ENCODE measurements around the gene ZBED6. TPM values are rescaled to one million over a fixed set of nuclear protein-coding genes. Genes with fewer than 3 reads are reported as not detected.
"Not testable (repeated sequence)": the region's sequence is repeated elsewhere in the genome, so short reads cannot be mapped to it uniquely, and the experiment has no call there.

ZBED6 gene
- 10 to 100 TPM; 24.9 to 29.3 TPM for total RNA-seq

- peak within 1 kb of the TSS; percentile 84 to 96 for H3K27ac Mint-ChIP-seq
- H3K36me3 Mint-ChIP-seq, result peaks cover 19% of the 10 kb centered on the region
- H3K9me3 Mint-ChIP-seq, result no peaks in the 10 kb centered on the region
- no peaks in the 10 kb centered on the region for H3K27me3 Mint-ChIP-seq
- peak within 1 kb of the TSS; percentile 93 for H3K4me3 Mint-ChIP-seq
- H3K4me1 Mint-ChIP-seq (ENCODE audit: low read depth in 2 of 2), result peaks cover 36 to 41% of the 10 kb centered on the region in 2 donors
- ATAC-seq (peak; percentile 100), DNase-seq (ENCODE audit: low spot score) (peak; percentile 100)
These were observed at the start of gene ZBED6, which contains the start of gene ZC3H11A for GRCh38 chr1:203795441-203796235. Gene ZBED6, plus strand, starts transcription at chr1:203795623. Its CDS starts 1,900 bp downstream, at chr1:203797523. Gene ZC3H11A, plus strand, starts transcription at chr1:203795623. Its CDS starts 21,448 bp downstream, at chr1:203817071.

GRCh38 chr1:203746281-203746680 lies 49.1 kb upstream of the ZBED6 start:
- Mint-ChIP-seq H3K36me3 (peaks cover 16% of the 10 kb centered on the region), H3K9me3 (no peaks in the 10 kb centered on the region), H3K27ac (peak overlapping the region in 1 of 2 donors; percentile 61), H3K4me1 (ENCODE audit: low read depth in 2 of 2) (peaks cover 18 to 27% of the 10 kb centered on the region in 2 donors), H3K4me3 (no peak overlapping the region), H3K27me3 (no peaks in the 10 kb centered on the region)
- no peak for ATAC-seq
- no peak for DNase-seq (ENCODE audit: low spot score)

GRCh38 chr1:203751051-203751450 lies 44.4 kb upstream of the ZBED6 start:
- Mint-ChIP-seq H3K9me3 (no peaks in the 10 kb centered on the region), H3K27ac (no peak overlapping the region), H3K36me3 (no peaks in the 10 kb centered on the region), H3K4me3 (no peak overlapping the region), H3K27me3 (no peaks in the 10 kb centered on the region), H3K4me1 (ENCODE audit: low read depth in 2 of 2) (peaks cover 9 to 18% of the 10 kb centered on the region in 2 donors)
- ATAC-seq, result no peak
- no peak for DNase-seq (ENCODE audit: low spot score)

GRCh38 chr1:203751618-203752361 lies 43.6 kb upstream of the ZBED6 start:
- not testable (repeated sequence) for H3K27ac Mint-ChIP-seq; H3K9me3 Mint-ChIP-seq; DNase-seq (ENCODE audit: low spot score); H3K36me3 Mint-ChIP-seq; H3K4me3 Mint-ChIP-seq; H3K27me3 Mint-ChIP-seq; ATAC-seq
- peaks cover 13 to 25% of the 10 kb centered on the region in 2 donors for H3K4me1 Mint-ChIP-seq (ENCODE audit: low read depth in 2 of 2)

- no peaks in the 10 kb centered on the region for H3K36me3 Mint-ChIP-seq
- DNase-seq (ENCODE audit: low spot score) (no peak), ATAC-seq (peak; percentile 61 to 68)
These were observed 41.0 kb upstream of the ZBED6 start for GRCh38 chr1:203754455-203754864.

GRCh38 chr1:203756036-203756435 lies 39.4 kb upstream of the ZBED6 start:
- Mint-ChIP-seq H3K36me3 (no peaks in the 10 kb centered on the region), H3K4me1 (ENCODE audit: low read depth in 2 of 2) (peaks cover 14 to 26% of the 10 kb centered on the region in 2 donors), H3K4me3 (peak overlapping the region; percentile 28), H3K9me3 (no peaks in the 10 kb centered on the region), H3K27me3 (no peaks in the 10 kb centered on the region), H3K27ac (peak overlapping the region; percentile 2 to 64)
- ATAC-seq, result peak in 1 of 2 donors; percentile 39
- no peak for DNase-seq (ENCODE audit: low spot score)

More at GRCh38 chr1:203754455-203754864, 41.0 kb upstream of the ZBED6 start:
- peak overlapping the region; percentile 52 for H3K4me3 Mint-ChIP-seq
- H3K9me3 Mint-ChIP-seq, result no peaks in the 10 kb centered on the region
- H3K27me3 Mint-ChIP-seq, result no peaks in the 10 kb centered on the region
- H3K27ac Mint-ChIP-seq, result peak overlapping the region; percentile 62 to 86
- H3K4me1 Mint-ChIP-seq (ENCODE audit: low read depth in 2 of 2), result peaks cover 14 to 26% of the 10 kb centered on the region in 2 donors

GRCh38 chr1:203758749-203759148 lies 36.7 kb upstream of the ZBED6 start:
- not testable (repeated sequence) for H3K4me3 Mint-ChIP-seq; H3K9me3 Mint-ChIP-seq; H3K27me3 Mint-ChIP-seq; ATAC-seq; H3K36me3 Mint-ChIP-seq; DNase-seq (ENCODE audit: low spot score); H3K27ac Mint-ChIP-seq
- peaks cover 18 to 29% of the 10 kb centered on the region in 2 donors for H3K4me1 Mint-ChIP-seq (ENCODE audit: low read depth in 2 of 2)

GRCh38 chr1:203760506-203760905 lies 34.9 kb upstream of the ZBED6 start:
- no peaks in the 10 kb centered on the region for H3K36me3 Mint-ChIP-seq
- ATAC-seq (no peak), DNase-seq (ENCODE audit: low spot score) (no peak)
- H3K27me3 Mint-ChIP-seq, result no peaks in the 10 kb centered on the region
- H3K4me3 Mint-ChIP-seq, result no peak overlapping the region
- peak overlapping the region in 1 of 2 donors; percentile 47 for H3K27ac Mint-ChIP-seq
- H3K9me3 Mint-ChIP-seq, result no peaks in the 10 kb centered on the region
- H3K4me1 Mint-ChIP-seq (ENCODE audit: low read depth in 2 of 2), result peaks cover 27 to 36% of the 10 kb centered on the region in 2 donors

GRCh38 chr1:203761958-203762357 lies 33.5 kb upstream of the ZBED6 start:
- not testable (repeated sequence) for H3K27ac Mint-ChIP-seq; DNase-seq (ENCODE audit: low spot score)

GRCh38 chr1:203763505-203763904 lies 31.9 kb upstream of the ZBED6 start:
- peaks cover 30 to 33% of the 10 kb centered on the region in 2 donors for H3K4me1 Mint-ChIP-seq (ENCODE audit: low read depth in 2 of 2)
- no peaks in the 10 kb centered on the region for H3K27me3 Mint-ChIP-seq
- DNase-seq (ENCODE audit: low spot score) (no peak), ATAC-seq (no peak)
- peak overlapping the region; percentile 95 to 97 for H3K27ac Mint-ChIP-seq
- H3K4me3 Mint-ChIP-seq, result peak overlapping the region; percentile 73
- no peaks in the 10 kb centered on the region for H3K36me3 Mint-ChIP-seq
- H3K9me3 Mint-ChIP-seq, result no peaks in the 10 kb centered on the region

More at GRCh38 chr1:203761958-203762357, 33.5 kb upstream of the ZBED6 start:
- peaks cover 24 to 26% of the 10 kb centered on the region in 2 donors for H3K4me1 Mint-ChIP-seq (ENCODE audit: low read depth in 2 of 2)
- not testable (repeated sequence) for H3K36me3 Mint-ChIP-seq, ATAC-seq, H3K27me3 Mint-ChIP-seq, H3K9me3 Mint-ChIP-seq, H3K4me3 Mint-ChIP-seq

- ATAC-seq (no peak), DNase-seq (ENCODE audit: low spot score) (no peak)
- H3K27ac Mint-ChIP-seq, result peak overlapping the region; percentile 95 to 97
- no peaks in the 10 kb centered on the region for H3K36me3 Mint-ChIP-seq
- H3K9me3 Mint-ChIP-seq, result no peaks in the 10 kb centered on the region
- no peaks in the 10 kb centered on the region for H3K27me3 Mint-ChIP-seq
- H3K4me1 Mint-ChIP-seq (ENCODE audit: low read depth in 2 of 2), result peaks cover 36 to 41% of the 10 kb centered on the region in 2 donors
- H3K4me3 Mint-ChIP-seq, result peak overlapping the region; percentile 98
These were observed 31.1 kb upstream of the ZBED6 start for GRCh38 chr1:203764105-203765028.

GRCh38 chr1:203765029-203765837 lies 30.2 kb upstream of the ZBED6 start, which contains the start of gene LAX1:
Gene LAX1, plus strand, starts transcription at chr1:203765183. Its CDS starts 383 bp downstream, at chr1:203765566.
- peak within 1 kb of the TSS; percentile 95 to 97 for H3K27ac Mint-ChIP-seq
- H3K27me3 Mint-ChIP-seq, result no peaks in the 10 kb centered on the region
- no peaks in the 10 kb centered on the region for H3K36me3 Mint-ChIP-seq
- peak within 1 kb of the TSS; percentile 98 for H3K4me3 Mint-ChIP-seq
- peak; percentile 83 for DNase-seq (ENCODE audit: low spot score)
- H3K9me3 Mint-ChIP-seq, result no peaks in the 10 kb centered on the region
- ATAC-seq, result peak; percentile 86 to 92
- H3K4me1 Mint-ChIP-seq (ENCODE audit: low read depth in 2 of 2), result peaks cover 38 to 43% of the 10 kb centered on the region in 2 donors

Data from natural killer cell treated with Interleukin-12 subunit alpha and Interleukin-12 subunit beta and Interleukin-15 and Interleukin-18, amount 100 ng/mL, for 72 hours (primary cell).